Measurements from ENCODE around the gene ARF1. TPM values are rescaled to one million over a fixed set of nuclear protein-coding genes. Genes with fewer than 3 reads are reported as not detected.

Gene ARF1
- total RNA-seq, 1 experiment from 2014 or later, result 595 TPM

- H3K4me2 ChIP-seq, result no peak overlapping the region
- no TSS peak for BruUV-seq (replicated peaks)
- POLR2A ChIA-PET (ENCODE audit: unreplicated experiment), result no interaction called here
Observed at GRCh38 chr1:228114827-228115226, 32.3 kb downstream of the ARF1 start.

GRCh38 chr1:228117335-228117734 lies 34.8 kb downstream of the ARF1 start:
- POLR2A ChIA-PET (ENCODE audit: unreplicated experiment), result no interaction called here
- DNase-seq, result no peak

More at GRCh38 chr1:228114827-228115226, 32.3 kb downstream of the ARF1 start:
- Histone ChIP-seq H3K4me3 (no peak overlapping the region), H3F3A (ENCODE audit: insufficient read depth, low read depth) (no peaks in the 10 kb centered on the region; the same call in 1 of the 2 replicates), H3K9me3 (ENCODE audit: insufficient read depth, low read depth) (peaks cover 12% of the 10 kb centered on the region; the same call in 1 of the 2 replicates), H4K20me1 (ENCODE audit: insufficient read depth) (no peaks in the 10 kb centered on the region), H3K36me3 (ENCODE audit: low read depth) (no peaks in the 10 kb centered on the region), H3K9me2 (ENCODE audit: insufficient read depth) (no peaks in the 10 kb centered on the region), H3K79me2 (ENCODE audit: low read depth) (no peaks in the 10 kb centered on the region), H3K27ac (no peak overlapping the region), H3K27me3 (ENCODE audit: insufficient read depth, low read depth) (no peaks in the 10 kb centered on the region), H2AFZ (no peak overlapping the region), H3K4me1 (replicated peaks; ENCODE audit: insufficient read depth) (no peaks in the 10 kb centered on the region)
- DNase-seq, result no peak
- TF ChIP-seq EZH2 (IDR thresholded peaks at IDR 0.05; ENCODE audit: low read depth) (no peak), CTCF (conservative IDR thresholded peaks at IDR 0.05) (no peak)
- CTCF ChIA-PET, result no interaction called here
- intact Hi-C loops (cut with micrococcal nuclease; ENCODE audit: unreplicated experiment), result no loop called here

DNA sequence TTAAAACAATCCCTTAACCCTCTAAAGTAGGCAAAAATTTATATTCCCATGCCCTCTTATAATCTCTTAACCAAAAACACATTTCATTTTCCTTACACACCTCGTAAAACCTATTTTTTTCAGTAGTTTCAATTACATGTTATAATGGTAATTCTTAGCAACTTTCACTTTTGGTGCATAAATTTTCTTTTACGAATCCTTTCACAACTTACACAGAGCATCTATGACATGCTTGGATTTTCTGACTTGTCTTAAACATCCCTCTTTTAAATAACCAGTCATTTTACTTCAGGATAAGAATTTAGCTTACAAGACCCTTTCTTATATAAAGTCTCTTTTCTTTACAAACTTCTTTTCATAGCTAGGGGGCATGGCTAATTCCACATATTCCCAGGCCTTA lies 35.5 kb downstream of the ARF1 start:
- H3K4me3 ChIP-seq, result no peak overlapping the region
- H3K9me2 ChIP-seq (ENCODE audit: insufficient read depth), result no peaks in the 10 kb centered on the region
- H3K27me3 ChIP-seq (ENCODE audit: insufficient read depth, low read depth), result no peaks in the 10 kb centered on the region
- no TSS peak for BruUV-seq (replicated peaks)
- TF ChIP-seq CTCF (conservative IDR thresholded peaks at IDR 0.05), result no peak
- no peak for TF ChIP-seq EZH2 (IDR thresholded peaks at IDR 0.05; ENCODE audit: low read depth)
- H3K4me1 ChIP-seq (replicated peaks; ENCODE audit: insufficient read depth), result no peaks in the 10 kb centered on the region
- no peak overlapping the region for H3K27ac ChIP-seq
- peaks cover 12% of the 10 kb centered on the region; the same call in 1 of the 2 replicates for H3K9me3 ChIP-seq (ENCODE audit: insufficient read depth, low read depth)
- no peaks in the 10 kb centered on the region for H3K79me2 ChIP-seq (ENCODE audit: low read depth)
- POLR2A ChIA-PET (ENCODE audit: unreplicated experiment), result no interaction called here
- no peaks in the 10 kb centered on the region for H4K20me1 ChIP-seq (ENCODE audit: insufficient read depth)
- no peaks in the 10 kb centered on the region; the same call in 1 of the 2 replicates for H3F3A ChIP-seq (ENCODE audit: insufficient read depth, low read depth)
- H3K4me2 ChIP-seq, result no peak overlapping the region
- intact Hi-C loops (cut with micrococcal nuclease; ENCODE audit: unreplicated experiment), result no loop called here
- CTCF ChIA-PET, result no interaction called here
- H2AFZ ChIP-seq, result no peak overlapping the region
- no peaks in the 10 kb centered on the region for H3K36me3 ChIP-seq (ENCODE audit: low read depth)
- DNase-seq, result no peak

More at GRCh38 chr1:228117335-228117734, 34.8 kb downstream of the ARF1 start:
- Histone ChIP-seq H3F3A (ENCODE audit: insufficient read depth, low read depth) (no peaks in the 10 kb centered on the region; the same call in 1 of the 2 replicates), H3K9me2 (ENCODE audit: insufficient read depth) (no peaks in the 10 kb centered on the region), H3K9me3 (ENCODE audit: insufficient read depth, low read depth) (peaks cover 12% of the 10 kb centered on the region; the same call in 1 of the 2 replicates), H4K20me1 (ENCODE audit: insufficient read depth) (no peaks in the 10 kb centered on the region), H2AFZ (no peak overlapping the region), H3K79me2 (ENCODE audit: low read depth) (no peaks in the 10 kb centered on the region), H3K36me3 (ENCODE audit: low read depth) (no peaks in the 10 kb centered on the region), H3K27ac (no peak overlapping the region), H3K27me3 (ENCODE audit: insufficient read depth, low read depth) (no peaks in the 10 kb centered on the region), H3K4me2 (no peak overlapping the region), H3K4me3 (no peak overlapping the region), H3K4me1 (replicated peaks; ENCODE audit: insufficient read depth) (no peaks in the 10 kb centered on the region)
- TF ChIP-seq EZH2 (IDR thresholded peaks at IDR 0.05; ENCODE audit: low read depth), result no peak
- no peak for TF ChIP-seq CTCF (conservative IDR thresholded peaks at IDR 0.05)
- BruUV-seq (replicated peaks), result no TSS peak
- intact Hi-C loops (cut with micrococcal nuclease; ENCODE audit: unreplicated experiment), result no loop called here
- CTCF ChIA-PET, result no interaction called here

Data from PC-9 (cell line).